HEK293 (cell line): Measurements from ENCODE around the gene PDCL2.
A peak's percentile ranks its signal among the peaks of the same experiment; 100 is the strongest.

Source experiments
- CTCF ChIA-PET: fragments of 350-600 bp; formaldehyde crosslinking; extraction: SDS; loops from one replicate; lab custom pipeline; 2021; ENCODE audit warnings: antibody characterized with exemption; lab: Yijun Ruan, JAX
- POLR2A ChIA-PET: fragments of 300-600 bp; formaldehyde crosslinking; extraction: SDS; loops from one replicate; lab custom pipeline; 2020; ENCODE audit warnings: antibody characterized with exemption, inconsistent platforms; lab: Yijun Ruan, JAX
- H3K27ac ChIP-seq: fragments of 200-500 bp; sonication (Bioruptor generic); 2 replicates; pipeline ENCODE4 v1.5.1; 2014; ENCODE audit warnings: low read depth, low read length, control low read depth, inconsistent platforms; ENCODE audit errors: extremely low read depth
- H3K36me3 ChIP-seq, 2 experiments: fragments of 200-500 bp in 1 of 2; sonication (Bioruptor generic) in 1 of 2; 1 replicate in 1 of 2; 2 replicates in 1 of 2; pipeline ENCODE4 v1.5.1; 2014 to 2017; ENCODE audit warnings: inconsistent platforms in 2 of 2, low read length in 2 of 2; ENCODE audit not compliant: control insufficient read depth in 2 of 2, insufficient read depth in 1 of 2
- H3K4me1 ChIP-seq: fragments of 200-500 bp; sonication (Bioruptor generic); 2 replicates; pipeline ENCODE4 v1.5.1; 2014; ENCODE audit warnings: mild to moderate bottlenecking, low read length, inconsistent platforms; ENCODE audit not compliant: control insufficient read depth, insufficient read depth
- H3K4me3 ChIP-seq: 2 replicates; pipeline ENCODE4 v1.5.1; 2011; ENCODE audit warnings: low read depth, mild to moderate bottlenecking, control low read depth, low read length, moderate library complexity
- H3K9me3 ChIP-seq: fragments of 200-500 bp; sonication (Bioruptor generic); 2 replicates; pipeline ENCODE4 v1.5.1; 2014; ENCODE audit warnings: low read depth, low read length, inconsistent platforms; ENCODE audit not compliant: control insufficient read depth, insufficient read depth
- BCL11A ChIP-seq: fragments of 450-650 bp; formaldehyde crosslinking; IDR thresholded peaks from 2 replicates; pipeline ENCODE4 v1.5.1; 2016; ENCODE audit warnings: low read depth, missing biosample characterization, missing genetic modification characterization
- BCL11B ChIP-seq: fragments of 450-650 bp; formaldehyde crosslinking; IDR thresholded peaks from 2 replicates; pipeline ENCODE4 v1.5.1; 2016; ENCODE audit warnings: low read depth, missing biosample characterization, missing genetic modification characterization
- ELK4 ChIP-seq: IDR thresholded peaks from 2 replicates; pipeline ENCODE4 v1.6.1; 2011; ENCODE audit warnings: mild to moderate bottlenecking, low read depth, low read length, borderline replicate concordance
- HOXC10 ChIP-seq: sonication (generic); formaldehyde crosslinking; IDR thresholded peaks from 2 replicates; pipeline ENCODE4 v1.8.1; 2023; ENCODE audit warnings: mild to moderate bottlenecking, missing genetic modification reagents
- HOXD13 ChIP-seq: sonication (generic); formaldehyde crosslinking; IDR thresholded peaks from 2 replicates; pipeline ENCODE4 v1.8.0; 2022; ENCODE audit warnings: missing genetic modification reagents, borderline replicate concordance
- MEIS1 ChIP-seq: sonication (generic); formaldehyde crosslinking; IDR thresholded peaks from 2 replicates; pipeline ENCODE4 v1.8.1; 2022; ENCODE audit warnings: missing genetic modification reagents, mild to moderate bottlenecking, borderline replicate concordance
- OSR2 ChIP-seq: fragments of 450-650 bp; formaldehyde crosslinking; IDR thresholded peaks from 2 replicates; pipeline ENCODE4 v1.5.1; 2016; ENCODE audit warnings: missing biosample characterization, missing genetic modification characterization
- SALL2 ChIP-seq: fragments of 450-650 bp; formaldehyde crosslinking; IDR thresholded peaks from 2 replicates; pipeline ENCODE4 v1.5.0; 2017; ENCODE audit warnings: missing biosample characterization, mild to moderate bottlenecking, missing genetic modification characterization, borderline replicate concordance
- SP2 ChIP-seq: fragments of 450-650 bp; formaldehyde crosslinking; IDR thresholded peaks from 2 replicates; pipeline ENCODE4 v1.5.1; 2016; ENCODE audit warnings: missing biosample characterization, missing genetic modification characterization
- ZBTB20 ChIP-seq: fragments of 450-650 bp; formaldehyde crosslinking; IDR thresholded peaks from 2 replicates; pipeline ENCODE4 v1.5.1; 2016; ENCODE audit warnings: missing biosample characterization, missing genetic modification characterization
- ZBTB21 ChIP-seq: fragments of 450-650 bp; formaldehyde crosslinking; IDR thresholded peaks from 2 replicates; pipeline ENCODE4 v1.5.1; 2017; ENCODE audit warnings: missing biosample characterization, missing genetic modification characterization
- ZBTB26 ChIP-seq: fragments of 450-650 bp; formaldehyde crosslinking; optimal IDR thresholded peaks from 2 replicates; pipeline ENCODE3; 2016; ENCODE audit warnings: missing biosample characterization, mild to moderate bottlenecking, missing genetic modification characterization
- ZBTB49 ChIP-seq: fragments of 450-650 bp; formaldehyde crosslinking; IDR thresholded peaks from 2 replicates; pipeline ENCODE4 v1.5.1; 2016; ENCODE audit warnings: missing biosample characterization, missing genetic modification characterization, low read depth
- ZBTB7A ChIP-seq: fragments of 450-650 bp; formaldehyde crosslinking; IDR thresholded peaks from 2 replicates; pipeline ENCODE4 v1.5.1; 2016; ENCODE audit warnings: low read depth, missing biosample characterization, missing genetic modification characterization
- ZBTB8A ChIP-seq: fragments of 450-650 bp; formaldehyde crosslinking; IDR thresholded peaks from 2 replicates; pipeline ENCODE4 v1.5.1; 2016; ENCODE audit warnings: missing biosample characterization, missing genetic modification characterization
- ZFP3 ChIP-seq: fragments of 450-650 bp; formaldehyde crosslinking; IDR thresholded peaks from 2 replicates; pipeline ENCODE4 v1.5.1; 2016; ENCODE audit warnings: low read depth, missing biosample characterization, missing genetic modification characterization
- ZIC2 ChIP-seq: fragments of 450-650 bp; formaldehyde crosslinking; IDR thresholded peaks from 2 replicates; pipeline ENCODE4 v1.5.1; 2016; ENCODE audit warnings: missing biosample characterization, missing genetic modification characterization
- ZNF112 ChIP-seq: fragments of 450-650 bp; formaldehyde crosslinking; IDR thresholded peaks from 2 replicates; pipeline ENCODE4 v1.5.0; 2017; ENCODE audit warnings: missing biosample characterization, missing genetic modification characterization
- ZNF157 ChIP-seq: fragments of 450-650 bp; formaldehyde crosslinking; IDR thresholded peaks from 2 replicates; pipeline ENCODE4 v1.5.1; 2016; ENCODE audit warnings: missing biosample characterization, missing genetic modification characterization
- ZNF366 ChIP-seq: fragments of 450-650 bp; formaldehyde crosslinking; conservative IDR thresholded peaks from 2 replicates; pipeline ENCODE4 v1.5.1; 2016; ENCODE audit warnings: missing biosample characterization, missing genetic modification characterization
- ZNF544 ChIP-seq: fragments of 450-650 bp; formaldehyde crosslinking; IDR thresholded peaks from 2 replicates; pipeline ENCODE4 v1.5.0; 2017; ENCODE audit warnings: missing biosample characterization, missing genetic modification characterization
- ZNF664 ChIP-seq: fragments of 450-650 bp; formaldehyde crosslinking; IDR thresholded peaks from 2 replicates; pipeline ENCODE4 v1.5.1; 2016; ENCODE audit warnings: missing biosample characterization, missing genetic modification characterization
- ZNF677 ChIP-seq: fragments of 450-650 bp; IDR thresholded peaks from 2 replicates; pipeline ENCODE4 v1.5.0; 2018; ENCODE audit warnings: missing biosample characterization, mild to moderate bottlenecking, missing genetic modification characterization, moderate library complexity
- ZNF792 ChIP-seq: fragments of 450-650 bp; formaldehyde crosslinking; IDR thresholded peaks from 2 replicates; pipeline ENCODE4 v1.5.1; 2016; ENCODE audit warnings: missing biosample characterization, missing genetic modification characterization
- TF ChIP-seq, protein P1 (sequence below): fragments of 450-650 bp; formaldehyde crosslinking; IDR thresholded peaks from 2 replicates; pipeline ENCODE4 v1.5.0; 2017; ENCODE audit warnings: missing biosample characterization, missing genetic modification characterization, borderline replicate concordance
- TF ChIP-seq, protein P2 (sequence below): fragments of 450-650 bp; formaldehyde crosslinking; IDR thresholded peaks from 2 replicates; pipeline ENCODE4 v1.5.1; 2016; ENCODE audit warnings: missing biosample characterization, missing genetic modification characterization

PDCL2 gene

GRCh38 chr4:55636656-55636999, 44.6 kb upstream of the PDCL2 start:
- Histone ChIP-seq H3K9me3 (no peaks in the 10 kb centered on the region), H3K36me3 (no peaks in the 10 kb centered on the region), H3K4me1 (no peaks in the 10 kb centered on the region), H3K4me3 (peak overlapping the region; percentile 62), H3K27ac (no peak overlapping the region)
- TF ChIP-seq ZFP3 (tag by site-specific recombination), result no peak
- TF ChIP-seq ZNF157 (tag by site-specific recombination), result no peak
- TF ChIP-seq BCL11A (tag by site-specific recombination), result no peak
- no peak for TF ChIP-seq ZNF366
- no peak for TF ChIP-seq ZNF677 (tag by site-specific recombination)
- no peak for TF ChIP-seq ZNF544
- no peak for TF ChIP-seq ELK4
- TF ChIP-seq MEIS1 (CRISPR knock-in tag), result no peak
- no peak for TF ChIP-seq ZNF664 (tag by site-specific recombination)
- no peak for TF ChIP-seq SALL2
- TF ChIP-seq, protein P1, sequence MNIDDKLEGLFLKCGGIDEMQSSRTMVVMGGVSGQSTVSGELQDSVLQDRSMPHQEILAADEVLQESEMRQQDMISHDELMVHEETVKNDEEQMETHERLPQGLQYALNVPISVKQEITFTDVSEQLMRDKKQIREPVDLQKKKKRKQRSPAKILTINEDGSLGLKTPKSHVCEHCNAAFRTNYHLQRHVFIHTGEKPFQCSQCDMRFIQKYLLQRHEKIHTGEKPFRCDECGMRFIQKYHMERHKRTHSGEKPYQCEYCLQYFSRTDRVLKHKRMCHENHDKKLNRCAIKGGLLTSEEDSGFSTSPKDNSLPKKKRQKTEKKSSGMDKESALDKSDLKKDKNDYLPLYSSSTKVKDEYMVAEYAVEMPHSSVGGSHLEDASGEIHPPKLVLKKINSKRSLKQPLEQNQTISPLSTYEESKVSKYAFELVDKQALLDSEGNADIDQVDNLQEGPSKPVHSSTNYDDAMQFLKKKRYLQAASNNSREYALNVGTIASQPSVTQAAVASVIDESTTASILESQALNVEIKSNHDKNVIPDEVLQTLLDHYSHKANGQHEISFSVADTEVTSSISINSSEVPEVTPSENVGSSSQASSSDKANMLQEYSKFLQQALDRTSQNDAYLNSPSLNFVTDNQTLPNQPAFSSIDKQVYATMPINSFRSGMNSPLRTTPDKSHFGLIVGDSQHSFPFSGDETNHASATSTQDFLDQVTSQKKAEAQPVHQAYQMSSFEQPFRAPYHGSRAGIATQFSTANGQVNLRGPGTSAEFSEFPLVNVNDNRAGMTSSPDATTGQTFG, result no peak
- no peak for TF ChIP-seq OSR2 (tag by site-specific recombination)
- TF ChIP-seq HOXC10 (CRISPR knock-in tag), result no peak
- CTCF ChIA-PET, result interaction anchor here (0.6 kb wide), 1 partner anchor 35 kb away, joined by 3 read pairs; no protein-coding TSS in a partner anchor
- POLR2A ChIA-PET, result no interaction called here

- Histone ChIP-seq H3K27ac (peak within 1 kb of the TSS; percentile 17; the same call in 1 of the 2 replicates), H3K4me3 (peak within 1 kb of the TSS; percentile 62), H3K4me1 (no peaks in the 10 kb centered on the region), H3K36me3 (no peaks in the 10 kb centered on the region), H3K9me3 (no peaks in the 10 kb centered on the region)
- CTCF ChIA-PET, result interaction anchor here (0.6 kb wide), 1 partner anchor 36 kb away, joined by 3 read pairs; no protein-coding TSS in a partner anchor
- POLR2A ChIA-PET, result interaction anchor here (1.4 kb wide), 1 partner anchor 90 kb away, joined by 9 read pairs; no protein-coding TSS in a partner anchor
- TF ChIP-seq SP2 (tag by site-specific recombination), result 0 out of 2 replicates have a peak, but pooled peaks have one; percentile 11
- TF ChIP-seq ZNF112, result no peak
- TF ChIP-seq ZIC2, result peak; percentile 64
- TF ChIP-seq ZBTB20 (tag by site-specific recombination), result peak; percentile 70
- TF ChIP-seq, protein P2, sequence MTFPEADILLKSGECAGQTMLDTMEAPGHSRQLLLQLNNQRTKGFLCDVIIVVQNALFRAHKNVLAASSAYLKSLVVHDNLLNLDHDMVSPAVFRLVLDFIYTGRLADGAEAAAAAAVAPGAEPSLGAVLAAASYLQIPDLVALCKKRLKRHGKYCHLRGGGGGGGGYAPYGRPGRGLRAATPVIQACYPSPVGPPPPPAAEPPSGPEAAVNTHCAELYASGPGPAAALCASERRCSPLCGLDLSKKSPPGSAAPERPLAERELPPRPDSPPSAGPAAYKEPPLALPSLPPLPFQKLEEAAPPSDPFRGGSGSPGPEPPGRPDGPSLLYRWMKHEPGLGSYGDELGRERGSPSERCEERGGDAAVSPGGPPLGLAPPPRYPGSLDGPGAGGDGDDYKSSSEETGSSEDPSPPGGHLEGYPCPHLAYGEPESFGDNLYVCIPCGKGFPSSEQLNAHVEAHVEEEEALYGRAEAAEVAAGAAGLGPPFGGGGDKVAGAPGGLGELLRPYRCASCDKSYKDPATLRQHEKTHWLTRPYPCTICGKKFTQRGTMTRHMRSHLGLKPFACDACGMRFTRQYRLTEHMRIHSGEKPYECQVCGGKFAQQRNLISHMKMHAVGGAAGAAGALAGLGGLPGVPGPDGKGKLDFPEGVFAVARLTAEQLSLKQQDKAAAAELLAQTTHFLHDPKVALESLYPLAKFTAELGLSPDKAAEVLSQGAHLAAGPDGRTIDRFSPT, result 0 out of 2 replicates have a peak, but pooled peaks have one; percentile 19
- no peak for TF ChIP-seq HOXD13
- TF ChIP-seq ZBTB49 (tag by site-specific recombination), result no peak
- no peak for TF ChIP-seq ZBTB7A (tag by site-specific recombination)
- TF ChIP-seq ZBTB8A (tag by site-specific recombination), result peak; percentile 70
- no peak for TF ChIP-seq SALL2
- TF ChIP-seq ZBTB21 (tag by site-specific recombination), result no peak
- no peak for TF ChIP-seq BCL11B (tag by site-specific recombination)
- peak; percentile 93 for TF ChIP-seq ZBTB26 (tag by site-specific recombination)
- TF ChIP-seq ZNF792 (tag by site-specific recombination), result no peak
These were observed 44.0 kb upstream of the PDCL2 start, which contains the start of gene NMU for GRCh38 chr4:55635741-55636655. NMU (minus strand) TSS chr4:55636298; CDS start chr4:55636192, 106 bp downstream.
